Upper lobe of left lung (tissue), 4 donors: ENCODE measurements around the gene LARGE1.

Experiments
- POLR2A ChIP-seq, 4 donors: fragments of 450-650 bp; IDR thresholded peaks; one replicate each; pipeline ENCODE4 v1.5.1; 2016 to 2017; ENCODE audit warnings: antibody characterized with exemption in 4 of 4, mild to moderate bottlenecking in 2 of 4
- POLR2AphosphoS5 ChIP-seq, 2 donors: sonication (generic); formaldehyde crosslinking; IDR thresholded peaks; one replicate each; pipeline ENCODE4 v1.5.1; 2017; ENCODE audit warnings: antibody characterized with exemption in 2 of 2
- TF ChIP-seq, protein P1 (sequence below), 6 experiments: fragments of 450-650 bp in 4 of 6; fragments of 200-600 bp in 2 of 6; sonication (generic) in 2 of 6; IDR thresholded peaks; one replicate each; pipeline ENCODE4 v1.5.1; 2016 to 2019; ENCODE audit warnings: antibody characterized with exemption in 6 of 6

DNA sequence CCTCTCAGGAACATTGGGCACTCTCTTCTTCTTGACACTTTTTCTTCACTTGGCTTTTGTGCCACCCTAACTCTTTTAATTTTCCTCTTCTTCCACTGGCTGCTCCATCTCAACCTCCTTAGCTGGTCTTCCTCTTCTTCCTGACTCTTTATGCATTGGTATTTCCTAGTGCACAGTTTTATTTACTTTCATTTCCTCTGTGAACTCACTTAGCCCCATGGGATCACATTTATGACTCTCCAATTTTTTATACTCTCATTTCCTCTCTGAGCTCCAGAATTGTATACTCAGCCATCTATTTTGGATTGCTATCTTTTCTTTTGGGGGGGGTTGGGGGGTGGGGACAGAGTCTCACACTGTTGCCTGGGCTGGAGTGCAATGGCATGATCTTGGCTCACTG, 38.5 kb upstream of the LARGE1 start:
- TF ChIP-seq POLR2AphosphoS5 (IDR thresholded peaks at IDR 0.05) (no peak), POLR2A (IDR thresholded peaks at IDR 0.05) (no peak)
- TF ChIP-seq, protein P1, sequence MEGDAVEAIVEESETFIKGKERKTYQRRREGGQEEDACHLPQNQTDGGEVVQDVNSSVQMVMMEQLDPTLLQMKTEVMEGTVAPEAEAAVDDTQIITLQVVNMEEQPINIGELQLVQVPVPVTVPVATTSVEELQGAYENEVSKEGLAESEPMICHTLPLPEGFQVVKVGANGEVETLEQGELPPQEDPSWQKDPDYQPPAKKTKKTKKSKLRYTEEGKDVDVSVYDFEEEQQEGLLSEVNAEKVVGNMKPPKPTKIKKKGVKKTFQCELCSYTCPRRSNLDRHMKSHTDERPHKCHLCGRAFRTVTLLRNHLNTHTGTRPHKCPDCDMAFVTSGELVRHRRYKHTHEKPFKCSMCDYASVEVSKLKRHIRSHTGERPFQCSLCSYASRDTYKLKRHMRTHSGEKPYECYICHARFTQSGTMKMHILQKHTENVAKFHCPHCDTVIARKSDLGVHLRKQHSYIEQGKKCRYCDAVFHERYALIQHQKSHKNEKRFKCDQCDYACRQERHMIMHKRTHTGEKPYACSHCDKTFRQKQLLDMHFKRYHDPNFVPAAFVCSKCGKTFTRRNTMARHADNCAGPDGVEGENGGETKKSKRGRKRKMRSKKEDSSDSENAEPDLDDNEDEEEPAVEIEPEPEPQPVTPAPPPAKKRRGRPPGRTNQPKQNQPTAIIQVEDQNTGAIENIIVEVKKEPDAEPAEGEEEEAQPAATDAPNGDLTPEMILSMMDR (IDR thresholded peaks at IDR 0.05): no peak
